ENCODE measurements around the gene ACAD10.
"Not testable (repeated sequence)": the region's sequence is repeated elsewhere in the genome, so short reads cannot be mapped to it uniquely, and the experiment has no call there.

ACAD10 gene

DNA sequence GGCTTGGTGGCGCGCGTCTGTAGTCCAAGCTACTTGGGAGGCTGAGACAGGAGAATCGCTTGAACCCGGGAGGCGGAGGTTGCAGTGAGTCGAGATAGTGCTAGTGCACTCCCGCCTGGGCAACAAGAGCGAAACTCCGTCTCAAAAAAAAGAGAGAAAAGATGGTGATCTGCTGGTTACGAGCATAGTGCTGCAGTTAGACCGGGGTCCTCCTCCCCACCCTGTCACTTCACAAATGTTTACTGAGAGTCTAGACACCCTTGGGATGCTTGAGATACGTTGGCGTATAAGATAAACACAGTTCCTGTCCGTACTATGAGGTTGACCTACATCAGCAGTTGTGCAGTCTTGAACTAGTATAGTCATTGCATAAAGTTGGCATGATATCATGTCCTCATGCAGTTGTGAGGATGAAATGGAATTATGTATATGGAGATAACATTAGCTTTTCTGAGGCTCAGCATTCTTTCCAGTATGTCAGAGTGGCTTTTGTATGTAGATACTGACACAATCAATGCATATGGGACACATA, 787 bp downstream of the ACAD10 start:
- DNase-seq (ENCODE audit: insufficient read length, low spot score): no peak
- no peak for FAIRE-seq

GRCh38 chr12:111687255-111687654, 1.4 kb downstream of the ACAD10 start:
- no peak for FAIRE-seq
- DNase-seq (ENCODE audit: insufficient read length, low spot score): no peak

- no peak for FAIRE-seq
- DNase-seq (ENCODE audit: insufficient read length, low spot score): no peak
These were observed 2.1 kb downstream of the ACAD10 start for GRCh38 chr12:111687952-111688351.

GRCh38 chr12:111691262-111691661, 5.4 kb downstream of the ACAD10 start:
- no peak for DNase-seq (ENCODE audit: insufficient read length, low spot score)
- no peak for FAIRE-seq

- DNase-seq (ENCODE audit: insufficient read length, low spot score) (no peak), FAIRE-seq (no peak)
These were observed 6.8 kb downstream of the ACAD10 start for GRCh38 chr12:111692575-111693210.

GRCh38 chr12:111693818-111694217, 8.0 kb downstream of the ACAD10 start:
- DNase-seq (ENCODE audit: insufficient read length, low spot score): no peak
- no peak for FAIRE-seq

- FAIRE-seq (no peak), DNase-seq (ENCODE audit: insufficient read length, low spot score) (no peak)
These were observed 14.1 kb downstream of the ACAD10 start for GRCh38 chr12:111699962-111700361.

DNA sequence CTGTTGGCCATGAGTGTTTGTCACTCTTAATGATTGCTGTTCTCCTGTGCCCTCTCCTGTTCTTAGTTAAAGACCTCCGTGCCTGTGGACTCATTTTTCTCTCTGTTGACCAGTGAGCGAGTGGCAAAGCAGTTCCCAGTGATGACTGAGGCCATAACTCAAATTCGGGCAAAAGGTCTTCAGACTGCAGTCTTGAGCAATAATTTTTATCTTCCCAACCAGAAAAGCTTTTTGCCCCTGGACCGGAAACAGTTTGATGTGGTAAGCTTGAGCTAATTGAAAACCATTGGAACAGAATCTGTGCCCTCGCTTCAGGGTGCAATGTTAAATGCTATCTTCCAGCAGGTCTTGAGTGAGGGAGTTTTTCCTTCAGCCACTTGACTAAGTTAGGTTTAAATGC, 19.8 kb downstream of the ACAD10 start:
- no peak for FAIRE-seq
- no peak for DNase-seq (ENCODE audit: insufficient read length, low spot score)

DNA sequence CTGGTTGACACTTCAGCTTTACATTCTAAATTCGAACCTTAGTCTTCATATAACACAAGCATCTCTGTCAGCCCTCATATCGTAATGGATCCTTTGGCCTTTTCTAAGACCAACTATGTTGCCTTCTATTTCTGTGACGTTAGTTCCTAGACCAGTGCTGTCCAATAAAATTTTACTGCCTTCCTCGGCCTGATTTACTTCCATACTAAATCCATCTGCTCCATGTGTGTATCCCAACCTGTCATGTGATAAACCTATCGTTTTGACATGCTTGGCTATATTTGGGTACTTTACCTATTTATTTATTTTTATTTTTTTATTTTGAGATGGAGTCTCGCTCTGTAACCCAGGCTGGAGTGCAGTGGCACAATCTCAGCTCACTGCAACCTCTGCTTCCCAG, 20.3 kb downstream of the ACAD10 start:
- FAIRE-seq: no peak
- no peak for DNase-seq (ENCODE audit: insufficient read length, low spot score)

DNA sequence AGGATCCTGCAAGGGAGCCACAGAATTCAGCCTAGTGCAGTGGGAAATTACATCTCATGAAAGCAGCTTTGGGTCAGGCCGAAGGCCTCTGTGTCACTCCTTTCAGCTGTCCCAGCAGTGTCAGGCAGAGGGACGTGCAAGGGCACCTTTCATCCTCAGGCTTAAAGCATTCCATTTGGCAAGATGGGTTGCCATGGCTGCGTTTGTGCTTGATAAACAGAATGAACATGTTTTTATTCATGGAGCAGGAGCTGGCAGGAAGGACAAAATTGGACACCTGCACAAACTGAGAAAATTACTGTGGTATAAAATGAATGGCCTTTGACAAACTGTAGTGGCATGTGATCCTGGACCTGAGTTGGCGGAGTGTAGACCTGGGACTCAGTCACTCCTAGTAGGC, 29.4 kb downstream of the ACAD10 start:
- no peak for FAIRE-seq
- DNase-seq (ENCODE audit: insufficient read length, low spot score): no peak

DNA sequence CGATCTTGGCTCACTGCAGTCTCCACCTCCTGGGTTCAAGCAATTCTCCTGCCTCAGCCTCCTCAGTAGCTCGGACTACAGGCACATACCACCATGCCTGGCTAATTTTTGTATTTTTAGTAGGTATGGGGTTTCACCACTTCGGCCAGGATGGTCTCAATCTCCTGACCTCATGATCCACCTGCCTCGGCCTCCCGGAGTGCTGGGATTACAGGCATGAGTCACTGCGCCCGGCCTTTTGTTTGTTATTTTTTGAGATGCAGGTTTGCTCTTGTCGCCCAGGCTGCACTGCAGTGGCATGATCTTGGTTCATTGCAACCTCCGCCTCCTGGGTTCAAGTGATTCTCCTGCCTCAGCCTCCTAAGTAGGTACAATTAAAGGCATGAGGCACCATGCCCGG, 33.5 kb downstream of the ACAD10 start:
- not testable (repeated sequence) for FAIRE-seq; DNase-seq (ENCODE audit: insufficient read length, low spot score)

- no peak for FAIRE-seq
These were observed 34.6 kb downstream of the ACAD10 start for GRCh38 chr12:111720457-111720856.

GRCh38 chr12:111723646-111724360, 38.0 kb downstream of the ACAD10 start:
- FAIRE-seq; DNase-seq (ENCODE audit: insufficient read length, low spot score): not testable (repeated sequence)

More at GRCh38 chr12:111720457-111720856, 34.6 kb downstream of the ACAD10 start:
- DNase-seq (ENCODE audit: insufficient read length, low spot score): no peak

DNA sequence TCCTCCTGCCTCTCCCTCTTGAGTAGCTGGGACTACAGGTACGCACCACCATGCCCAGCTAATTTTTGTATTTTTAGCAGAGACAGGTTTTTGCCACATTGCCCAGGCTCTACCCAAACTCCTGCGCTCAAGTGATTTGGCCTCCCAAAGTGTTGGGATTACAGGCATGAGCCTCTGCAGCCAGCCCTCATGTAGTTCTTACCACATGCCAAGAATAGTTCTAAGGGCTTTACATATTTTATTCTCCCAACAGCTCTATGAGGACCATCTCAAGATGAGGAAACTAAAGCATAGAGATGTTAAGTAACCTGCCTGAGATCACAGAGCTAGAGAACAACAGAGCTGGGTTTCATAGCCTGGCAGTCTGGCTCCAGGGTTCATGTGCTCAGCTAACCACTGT, 42.9 kb downstream of the ACAD10 start:
- no peak for FAIRE-seq
- no peak for DNase-seq (ENCODE audit: insufficient read length, low spot score)

DNA sequence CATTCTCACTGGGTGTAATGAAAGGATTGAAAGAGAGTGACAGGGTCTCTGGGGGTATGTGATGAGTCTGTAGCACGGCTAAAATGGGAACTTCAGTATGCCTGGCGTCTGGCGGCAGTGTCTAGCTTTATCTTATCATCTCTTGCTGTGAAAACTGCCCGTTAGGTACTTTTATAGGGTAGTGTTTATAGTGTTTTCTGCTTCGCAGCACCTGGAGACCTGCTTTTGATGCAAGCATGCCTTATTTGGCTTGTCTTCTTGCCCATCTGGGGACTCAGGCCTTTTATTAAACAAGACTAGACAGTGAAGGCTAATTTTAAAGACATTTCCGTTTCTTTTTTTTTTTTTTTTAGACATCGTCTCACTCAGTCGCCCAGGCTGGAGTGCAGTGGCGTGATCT, 44.6 kb downstream of the ACAD10 start:
- FAIRE-seq (no peak), DNase-seq (ENCODE audit: insufficient read length, low spot score) (no peak)

DNA sequence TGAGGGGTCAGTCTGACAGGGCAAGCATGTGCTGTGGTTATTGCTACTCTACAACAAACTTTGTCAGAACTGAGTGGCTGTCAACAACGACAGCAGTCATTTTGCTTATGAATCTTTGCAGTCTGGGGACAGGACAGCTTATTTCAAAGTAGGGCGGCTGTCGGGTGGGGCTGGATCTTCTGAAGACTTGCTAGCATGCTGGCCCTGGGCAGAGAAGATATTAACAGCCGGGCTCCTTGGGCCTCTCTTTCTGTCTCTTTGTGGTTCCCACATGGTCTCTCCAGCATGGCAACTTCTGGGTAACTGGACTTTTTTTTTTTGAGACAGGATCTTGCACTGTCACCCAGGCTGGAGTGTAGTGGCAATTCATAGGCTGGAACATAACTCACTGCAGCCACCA, 46.9 kb downstream of the ACAD10 start:
- no peak for DNase-seq (ENCODE audit: insufficient read length, low spot score)
- no peak for FAIRE-seq

DNA sequence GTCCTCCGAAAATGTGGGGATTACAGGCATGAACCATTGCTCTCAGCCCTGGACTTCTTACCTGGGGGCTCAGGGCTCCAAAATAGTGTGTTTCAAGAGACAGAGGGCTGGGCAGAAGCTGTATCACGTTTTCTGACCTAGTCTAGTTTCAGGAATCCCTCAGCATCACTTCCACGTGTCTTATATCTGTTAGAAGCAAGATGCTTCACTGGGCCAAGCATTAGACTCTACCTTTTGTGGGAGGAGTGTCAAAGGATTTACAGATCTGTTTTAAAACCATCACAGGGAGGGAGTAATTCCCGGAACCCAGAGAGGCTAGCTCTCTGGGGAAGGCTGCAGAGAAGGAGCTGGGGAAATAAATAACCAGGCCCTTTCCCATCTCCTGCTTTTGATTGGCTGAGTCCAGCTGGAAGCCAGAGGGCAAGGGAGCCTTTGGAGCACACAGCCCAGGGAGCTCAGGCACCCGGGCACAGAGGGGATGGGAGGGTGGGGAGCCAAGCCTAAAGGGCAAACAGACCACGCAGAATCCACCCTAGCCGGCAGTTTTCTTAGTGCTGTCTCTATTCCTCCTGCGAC, 47.6 kb downstream of the ACAD10 start:
- DNase-seq (ENCODE audit: insufficient read length, low spot score): no peak
- no peak for FAIRE-seq

GRCh38 chr12:111739524-111739923, 53.7 kb downstream of the ACAD10 start:
- not testable (repeated sequence) for DNase-seq (ENCODE audit: insufficient read length, low spot score); FAIRE-seq

DNA sequence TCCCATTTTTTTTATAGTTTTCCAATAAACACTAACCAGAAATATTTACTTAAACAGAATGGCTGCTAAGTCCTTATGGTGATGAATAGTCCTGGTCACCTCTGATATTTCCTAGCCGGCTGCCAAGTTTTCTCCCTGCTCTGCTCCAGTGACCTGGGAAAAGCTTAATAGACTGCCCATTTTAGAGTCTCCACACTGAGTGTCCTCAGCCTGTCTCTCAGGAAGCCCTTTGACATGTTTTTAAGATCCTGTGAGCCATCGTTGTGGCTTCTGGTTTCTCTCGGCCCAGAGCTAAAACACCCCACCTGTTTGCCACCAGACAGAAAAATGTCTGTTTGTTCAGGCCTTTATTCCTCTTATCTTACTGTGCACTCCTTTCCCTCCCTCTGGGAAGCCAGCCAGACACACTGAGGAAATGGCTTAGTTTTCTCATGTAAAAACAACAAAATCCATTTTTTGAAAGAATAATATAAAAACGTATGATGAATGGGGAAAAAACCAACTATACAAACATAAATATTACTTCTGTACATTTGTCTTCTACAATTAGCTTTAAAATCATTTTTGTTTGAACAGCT, 55.5 kb downstream of the ACAD10 start:
- no peak for FAIRE-seq

DNA sequence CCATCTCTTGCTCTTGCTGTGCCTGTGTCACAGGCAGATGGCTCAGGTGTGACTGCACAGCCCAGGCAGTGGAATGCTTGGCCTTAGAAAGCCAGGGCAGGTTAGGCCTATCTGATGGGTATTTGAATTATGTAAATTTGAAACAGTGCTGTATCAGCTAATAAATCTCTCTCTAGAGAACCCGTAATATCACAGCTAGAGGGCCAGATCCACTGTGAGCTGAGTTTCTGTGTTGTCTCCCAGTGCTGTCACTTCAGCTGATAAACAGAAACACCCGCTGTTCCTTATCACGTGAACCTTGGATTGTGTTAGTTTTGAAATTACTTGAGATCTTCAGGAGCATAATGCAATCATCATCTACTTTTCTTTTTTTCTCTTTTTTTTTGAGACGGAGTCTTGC, 59.4 kb downstream of the ACAD10 start:
- FAIRE-seq: no peak

More for the DNA sequence above, 55.5 kb downstream of the ACAD10 start:
- DNase-seq (ENCODE audit: insufficient read length, low spot score): no peak

GRCh38 chr12:111747333-111747732, 61.5 kb downstream of the ACAD10 start:
- DNase-seq (ENCODE audit: insufficient read length, low spot score) (no peak), FAIRE-seq (no peak)

More for the DNA sequence above, 59.4 kb downstream of the ACAD10 start:
- DNase-seq (ENCODE audit: insufficient read length, low spot score): no peak

Measured in HTR-8/SVneo (cell line).